DND-41 (cell line): ENCODE measurements around the gene ZFPM1.

Experiments
- CTCF ChIP-seq: IDR thresholded peaks from 2 replicates; pipeline ENCODE4 v1.5.1; 2012; ENCODE audit warnings: borderline replicate concordance, low read length, moderate library complexity, mild to moderate bottlenecking; ENCODE audit not compliant: poor library complexity, severe bottlenecking; ENCODE audit errors: extremely low read depth
- EZH2 ChIP-seq: IDR thresholded peaks from 3 replicates; pipeline ENCODE4 v1.6.1; 2012; ENCODE audit warnings: borderline replicate concordance, low read depth, mild to moderate bottlenecking, moderate library complexity, low read length, inconsistent platforms; ENCODE audit not compliant: severe bottlenecking

DNA sequence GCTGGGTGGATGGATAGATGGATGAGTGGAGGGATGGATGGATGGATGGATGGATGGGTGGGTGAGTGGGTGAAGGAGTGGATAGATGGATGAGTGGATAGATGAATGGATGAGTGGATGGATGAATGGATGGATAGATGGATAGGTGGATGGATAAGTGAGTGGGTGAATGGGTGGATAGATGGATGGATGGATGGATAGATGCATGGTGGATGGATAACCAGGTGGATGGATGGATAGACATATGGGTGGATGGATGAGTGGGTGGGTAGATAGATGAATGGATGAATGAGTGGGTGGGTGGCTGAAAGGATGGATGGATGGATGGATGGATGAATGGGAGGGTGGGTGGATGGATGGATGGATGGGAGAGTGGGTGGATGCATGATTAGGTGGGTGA lies 66.2 kb downstream of the ZFPM1 start:
- TF ChIP-seq CTCF: no peak
- no peak for TF ChIP-seq EZH2
